ENCODE measurements around the gene ABCG8.

ABCG8 gene

GRCh38 chr2:43826305-43827250 is 12.2 kb upstream of the ABCG8 start:
- DNase-seq (ENCODE audit: low spot score): no peak

- DNase-seq (ENCODE audit: low spot score): no peak
Measured at GRCh38 chr2:43831543-43832294, 7.1 kb upstream of the ABCG8 start.

- DNase-seq (ENCODE audit: low spot score): no peak
Measured at GRCh38 chr2:43832457-43832856, 6.3 kb upstream of the ABCG8 start.

GRCh38 chr2:43837033-43837432 is 1.7 kb upstream of the ABCG8 start:
- DNase-seq (ENCODE audit: low spot score): no peak

GRCh38 chr2:43837831-43838559 is 776 bp upstream of the ABCG8 start:
- peak; percentile 2 for DNase-seq (ENCODE audit: low spot score)

- peak; percentile 4 for DNase-seq (ENCODE audit: low spot score)
Measured at GRCh38 chr2:43839776-43840564, 1.2 kb downstream of the ABCG8 start.

GRCh38 chr2:43840965-43841364 is 2.2 kb downstream of the ABCG8 start:
- DNase-seq (ENCODE audit: low spot score): peak; percentile 12

GRCh38 chr2:43841949-43842865 is 3.4 kb downstream of the ABCG8 start:
- DNase-seq (ENCODE audit: low spot score): peak; percentile 2

GRCh38 chr2:43842866-43843226 is 4.1 kb downstream of the ABCG8 start:
- DNase-seq (ENCODE audit: low spot score): no peak

GRCh38 chr2:43845181-43845580 is 6.4 kb downstream of the ABCG8 start:
- DNase-seq (ENCODE audit: low spot score): no peak

- DNase-seq (ENCODE audit: low spot score): peak; percentile 2
Measured at GRCh38 chr2:43846140-43846793, 7.5 kb downstream of the ABCG8 start.

GRCh38 chr2:43848214-43848613 is 9.4 kb downstream of the ABCG8 start:
- peak; percentile 2 for DNase-seq (ENCODE audit: low spot score)

- peak; percentile 5 for DNase-seq (ENCODE audit: low spot score)
Measured at GRCh38 chr2:43851011-43851980, 12.5 kb downstream of the ABCG8 start.

- peak; percentile 4 for DNase-seq (ENCODE audit: low spot score)
Measured at GRCh38 chr2:43852196-43852730, 13.5 kb downstream of the ABCG8 start.

- peak; percentile 7 for DNase-seq (ENCODE audit: low spot score)
Measured at GRCh38 chr2:43853141-43854081, 14.6 kb downstream of the ABCG8 start.

- DNase-seq (ENCODE audit: low spot score): peak; percentile 2
Measured at GRCh38 chr2:43854671-43855070, 15.9 kb downstream of the ABCG8 start.

GRCh38 chr2:43855292-43855691 is 16.5 kb downstream of the ABCG8 start:
- DNase-seq (ENCODE audit: low spot score): no peak
